ENCODE data around the gene SH3PXD2A. TPM values are rescaled to one million over a fixed set of nuclear protein-coding genes. Genes with fewer than 3 reads are reported as not detected.

SH3PXD2A gene
- total RNA-seq, 4 donors from 2014 or later = 6.2 to 16.8 (median 11.4) TPM

GRCh38 chr10:103546401-103546800 is 309.0 kb downstream of the SH3PXD2A start:
- TF ChIP-seq POLR2A (IDR thresholded peaks at IDR 0.05) (no peak), CTCF (IDR thresholded peaks at IDR 0.05 in 4 of 5, conservative IDR thresholded peaks at IDR 0.05 in 1 of 5) (no peak)
- ATAC-seq = no peak
- H3K9me3 ChIP-seq = no peaks in the 10 kb centered on the region
- H3K4me3 ChIP-seq = no peak overlapping the region
- intact Hi-C loops (cut with DNase I; ENCODE audit: low total_unique reads) = no loop called here
- peak in 1 of 2 donors; percentile 11 for DNase-seq
- peak overlapping the region; percentile 34 to 76 (median 74) for H3K27ac ChIP-seq
- H3K36me3 ChIP-seq = no peaks in the 10 kb centered on the region
- in situ Hi-C loops (cut with MboI; ENCODE audit: low sequenced_read_pairs in 4 of 4) = no loop called here
- H3K4me1 ChIP-seq = peaks cover 44 to 61% of the 10 kb centered on the region in 2 donors
- H3K27me3 ChIP-seq = no peaks in the 10 kb centered on the region

GRCh38 chr10:103545771-103546281 is 309.6 kb downstream of the SH3PXD2A start:
- ATAC-seq = peak; percentile 66 to 73
- H3K9me3 ChIP-seq = no peaks in the 10 kb centered on the region
- peak; percentile 45 to 75 for DNase-seq
- H3K27me3 ChIP-seq = no peaks in the 10 kb centered on the region
- peaks cover 44 to 61% of the 10 kb centered on the region in 2 donors for H3K4me1 ChIP-seq
- H3K36me3 ChIP-seq = no peaks in the 10 kb centered on the region
- in situ Hi-C loops (cut with MboI; ENCODE audit: low sequenced_read_pairs in 4 of 4) (no loop called here), intact Hi-C loops (cut with DNase I; ENCODE audit: low total_unique reads) (no loop called here)
- H3K27ac ChIP-seq = peak overlapping the region; percentile 48 to 76 (median 74)
- no peak overlapping the region for H3K4me3 ChIP-seq
- TF ChIP-seq POLR2A (IDR thresholded peaks at IDR 0.05) = no peak
- no peak for TF ChIP-seq CTCF (IDR thresholded peaks at IDR 0.05 in 4 of 5, conservative IDR thresholded peaks at IDR 0.05 in 1 of 5)

- no peak overlapping the region for H3K4me3 ChIP-seq
- ATAC-seq (peak; percentile 20 to 37), DNase-seq (peak in 1 of 2 donors; percentile 60)
- no peaks in the 10 kb centered on the region for H3K36me3 ChIP-seq
- in situ Hi-C loops (cut with MboI; ENCODE audit: low sequenced_read_pairs in 4 of 4) (no loop called here), intact Hi-C loops (cut with DNase I; ENCODE audit: low total_unique reads) (no loop called here)
- H3K9me3 ChIP-seq = no peaks in the 10 kb centered on the region
- TF ChIP-seq CTCF (IDR thresholded peaks at IDR 0.05 in 4 of 5, conservative IDR thresholded peaks at IDR 0.05 in 1 of 5) (no peak), POLR2A (IDR thresholded peaks at IDR 0.05) (no peak)
- H3K4me1 ChIP-seq = peaks cover 44 to 61% of the 10 kb centered on the region in 2 donors
- peak overlapping the region; percentile 48 to 76 (median 74) for H3K27ac ChIP-seq
- no peaks in the 10 kb centered on the region for H3K27me3 ChIP-seq
Measured at GRCh38 chr10:103545366-103545765, 310.0 kb downstream of the SH3PXD2A start.

GRCh38 chr10:103544657-103545310 is 310.6 kb downstream of the SH3PXD2A start:
- Histone ChIP-seq H3K4me1 (peaks cover 44 to 57% of the 10 kb centered on the region in 2 donors), H3K27ac (peak overlapping the region in 3 of 4 donors; percentile 72 to 76 (median 76)), H3K27me3 (no peaks in the 10 kb centered on the region), H3K36me3 (no peaks in the 10 kb centered on the region), H3K9me3 (no peaks in the 10 kb centered on the region), H3K4me3 (no peak overlapping the region)
- intact Hi-C loops (cut with DNase I; ENCODE audit: low total_unique reads) (no loop called here), in situ Hi-C loops (cut with MboI; ENCODE audit: low sequenced_read_pairs in 4 of 4) (no loop called here)
- ATAC-seq = no peak
- TF ChIP-seq CTCF (IDR thresholded peaks at IDR 0.05 in 4 of 5, conservative IDR thresholded peaks at IDR 0.05 in 1 of 5) (no peak), POLR2A (IDR thresholded peaks at IDR 0.05) (no peak)
- no peak for DNase-seq

Other genes with a start within 250 kb of the SH3PXD2A start
- 10 to 100 TPM; 15.1 to 24.7 (median 20.5) TPM for gene STN1, start 62.6 kb upstream of the SH3PXD2A start, total RNA-seq
- gene SLK, start 111.6 kb upstream of the SH3PXD2A start, total RNA-seq = 10 to 100 TPM; 43.3 to 53.3 (median 49.8) TPM
- gene COL17A1, start 230.3 kb upstream of the SH3PXD2A start, total RNA-seq = under 1 TPM in 1 of 4 donors, not detected in 3; 0.63 TPM

All from gastrocnemius medialis (tissue), 4 donors.